OCI-LY3 (cell line): Measurements from ENCODE around the gene TNNI3K.

ENCODE experiments used
- H2AFZ ChIP-seq: fragments of 200-600, 300-600 bp; shearing (Covaris generic); 2 replicates; pipeline ENCODE4 v1.6.0; 2014; ENCODE audit warnings: antibody characterized with exemption, low read depth, low read length
- H3K27ac ChIP-seq: fragments of 200-600, 300-600 bp; sonication (generic); 2 replicates; pipeline ENCODE4 v1.5.1; 2014; ENCODE audit warnings: mild to moderate bottlenecking, low read length, moderate library complexity, mixed read lengths
- H3K27me3 ChIP-seq: fragments of 200-600, 300-600 bp; sonication (generic); 2 replicates; pipeline ENCODE4 v1.6.1; 2014; ENCODE audit warnings: low read depth, low read length, mixed read lengths
- H3K36me3 ChIP-seq: fragments of 200-600, 300-600 bp; sonication (generic); replicated peaks from 2 replicates; pipeline ENCODE3; 2014; ENCODE audit warnings: low read depth, low read length, mixed read lengths
- H3K4me1 ChIP-seq: fragments of 300-600, 200-600 bp; sonication (generic); 2 replicates; pipeline ENCODE4 v1.6.1; 2014; ENCODE audit warnings: low read length, mixed read lengths
- H3K4me2 ChIP-seq: fragments of 200-600, 300-600 bp; sonication (generic); 2 replicates; pipeline ENCODE4 v1.6.1; 2014; ENCODE audit warnings: low read length, mixed read lengths
- H3K4me3 ChIP-seq: fragments of 300-600, 200-600 bp; sonication (generic); 2 replicates; pipeline ENCODE4 v1.5.1; 2014; ENCODE audit warnings: antibody characterized with exemption, mild to moderate bottlenecking, low read length, moderate library complexity
- H3K79me2 ChIP-seq: fragments of 300-600, 200-600 bp; shearing (Covaris generic); 2 replicates; pipeline ENCODE4 v1.6.1; 2014; ENCODE audit warnings: mild to moderate bottlenecking, low read length, mixed read lengths
- H3K9ac ChIP-seq: fragments of 300-600, 200-600 bp; shearing (Covaris generic); 2 replicates; pipeline ENCODE4 v1.6.0; 2014; ENCODE audit warnings: mild to moderate bottlenecking, low read length, moderate library complexity
- H3K9me3 ChIP-seq: fragments of 200-600, 300-600 bp; shearing (Covaris generic); 2 replicates; pipeline ENCODE4 v1.6.1; 2014; ENCODE audit warnings: low read length, mixed read lengths; ENCODE audit not compliant: insufficient read depth
- H4K20me1 ChIP-seq: fragments of 200-600, 300-600 bp; sonication (generic); 2 replicates; pipeline ENCODE4 v1.6.1; 2016; ENCODE audit warnings: low read length, mixed read lengths; ENCODE audit not compliant: insufficient read depth
- CTCF ChIP-seq: fragments of 200-600, 300-600 bp; sonication (generic); IDR thresholded peaks from 2 replicates; pipeline ENCODE4 v1.5.1; 2014; ENCODE audit warnings: antibody characterized with exemption, low read length, low read depth
- EZH2phosphoT487 ChIP-seq: fragments of 200-600 bp; shearing (Covaris generic); IDR thresholded peaks from 2 replicates; pipeline ENCODE4 v1.6.1; 2018; ENCODE audit warnings: antibody characterized with exemption, mixed run types, low read depth

The TNNI3K gene

DNA sequence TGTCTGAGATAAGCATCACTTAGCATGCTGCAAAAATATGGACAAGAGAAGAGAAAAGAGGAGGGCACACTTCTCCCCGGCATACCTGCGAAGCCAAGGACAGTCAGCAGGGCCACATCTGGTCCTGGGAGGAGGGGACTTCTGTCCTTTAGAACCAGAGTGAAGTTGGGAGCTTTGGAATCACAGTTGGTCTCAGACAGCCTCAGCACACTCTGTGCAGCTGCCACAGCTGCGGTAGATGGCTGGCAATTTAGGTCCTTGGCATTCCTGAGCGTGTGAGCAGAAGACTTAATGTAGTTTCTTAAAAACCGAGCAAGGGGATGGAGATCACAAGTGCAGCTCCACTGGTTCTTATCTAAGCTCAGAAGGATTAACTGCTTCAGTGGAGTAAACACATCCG is 244.9 kb downstream of the TNNI3K start:
- Histone ChIP-seq H2AFZ (no peak overlapping the region), H3K36me3 (no peaks in the 10 kb centered on the region), H3K9me3 (no peaks in the 10 kb centered on the region), H3K4me2 (no peak overlapping the region), H3K27me3 (no peaks in the 10 kb centered on the region), H3K9ac (no peak overlapping the region), H4K20me1 (no peaks in the 10 kb centered on the region), H3K4me1 (peaks cover 10% of the 10 kb centered on the region), H3K27ac (no peak overlapping the region), H3K79me2 (no peaks in the 10 kb centered on the region), H3K4me3 (no peak overlapping the region)
- TF ChIP-seq CTCF, result no peak
- TF ChIP-seq EZH2phosphoT487, result no peak

GRCh38 chr1:74481607-74482006 is 246.4 kb downstream of the TNNI3K start:
- H3K36me3 ChIP-seq, result no peaks in the 10 kb centered on the region
- no peak overlapping the region for H3K9ac ChIP-seq
- no peak overlapping the region for H3K27ac ChIP-seq
- no peak overlapping the region for H3K4me3 ChIP-seq
- no peaks in the 10 kb centered on the region for H3K27me3 ChIP-seq
- H2AFZ ChIP-seq, result no peak overlapping the region
- no peaks in the 10 kb centered on the region for H4K20me1 ChIP-seq
- TF ChIP-seq CTCF, result no peak
- H3K4me1 ChIP-seq, result no peaks in the 10 kb centered on the region
- H3K9me3 ChIP-seq, result no peaks in the 10 kb centered on the region
- no peaks in the 10 kb centered on the region for H3K79me2 ChIP-seq
- no peak overlapping the region for H3K4me2 ChIP-seq

GRCh38 chr1:74485622-74486021 is 250.4 kb downstream of the TNNI3K start:
- Histone ChIP-seq H3K36me3 (no peaks in the 10 kb centered on the region), H2AFZ (no peak overlapping the region), H3K4me1 (no peaks in the 10 kb centered on the region), H3K4me2 (no peak overlapping the region), H3K27me3 (0 out of 2 replicates have a peak, but pooled peaks cover 5% of the 10 kb centered on the region), H3K79me2 (no peaks in the 10 kb centered on the region), H3K9ac (no peak overlapping the region), H4K20me1 (no peaks in the 10 kb centered on the region), H3K4me3 (no peak overlapping the region), H3K27ac (no peak overlapping the region), H3K9me3 (no peaks in the 10 kb centered on the region)
- no peak for TF ChIP-seq CTCF
- TF ChIP-seq EZH2phosphoT487, result no peak

GRCh38 chr1:74486036-74486435 is 250.8 kb downstream of the TNNI3K start:
- Histone ChIP-seq H3K4me3 (no peak overlapping the region), H2AFZ (no peak overlapping the region), H3K79me2 (no peaks in the 10 kb centered on the region), H4K20me1 (no peaks in the 10 kb centered on the region), H3K27me3 (0 out of 2 replicates have a peak, but pooled peaks cover 5% of the 10 kb centered on the region), H3K9me3 (no peaks in the 10 kb centered on the region), H3K4me1 (no peaks in the 10 kb centered on the region), H3K27ac (no peak overlapping the region), H3K4me2 (no peak overlapping the region), H3K9ac (no peak overlapping the region), H3K36me3 (no peaks in the 10 kb centered on the region)
- TF ChIP-seq CTCF (no peak), EZH2phosphoT487 (no peak)
